HFFc6 (cell line): Measurements from ENCODE around the gene NPAT. TPM values are rescaled to one million over a fixed set of nuclear protein-coding genes. Genes with fewer than 3 reads are reported as not detected.

Source experiments
- DNase-seq: peaks from one replicate; pipeline ENCODE4 v3.0.0-alpha.2; 2018
- H3K27ac Mint-ChIP-seq: 2 replicates; pipeline ENCODE4 v1.8.0; 2020; ENCODE audit warnings: mild to moderate bottlenecking, mixed read lengths
- H3K27me3 Mint-ChIP-seq: 2 replicates; pipeline ENCODE4 v1.8.0; 2021; ENCODE audit warnings: mild to moderate bottlenecking, moderate library complexity, mixed read lengths; ENCODE audit not compliant: insufficient read depth
- H3K36me3 Mint-ChIP-seq: 2 replicates; pipeline ENCODE4 v1.8.0; 2021; ENCODE audit warnings: low read depth, mixed read lengths
- H3K4me1 Mint-ChIP-seq: 2 replicates; pipeline ENCODE4 v1.8.0; 2020; ENCODE audit warnings: low read depth, mixed read lengths
- H3K4me3 Mint-ChIP-seq: 2 replicates; pipeline ENCODE4 v1.8.0; 2020; ENCODE audit warnings: mild to moderate bottlenecking, moderate library complexity, mixed read lengths
- H3K9me3 Mint-ChIP-seq: 2 replicates; pipeline ENCODE4 v1.8.0; 2020; ENCODE audit warnings: mild to moderate bottlenecking, mixed read lengths
- total RNA-seq, 6 experiments: library from RNA; stranded (reverse); fragmentation: NEBNext Ultra II Directional; extraction: Animal tissue kit (Norgen Biotek cat#: 25700); gene quantifications; 2 replicates in 1 of 6; 3 replicates in 5 of 6; pipeline ENCODE4 v1.2.3, GENCODE V29; 2021
- TF ChIP-seq, protein P1 (sequence below): fragments of 200-600 bp; sonication (generic); IDR thresholded peaks from 2 replicates; pipeline ENCODE4 v1.5.0; 2021; ENCODE audit warnings: antibody characterized with exemption, mild to moderate bottlenecking

The NPAT gene
- total RNA-seq, 6 experiments from 2014 or later, result 9.3 to 12.4 (median 10.6) TPM

DNA sequence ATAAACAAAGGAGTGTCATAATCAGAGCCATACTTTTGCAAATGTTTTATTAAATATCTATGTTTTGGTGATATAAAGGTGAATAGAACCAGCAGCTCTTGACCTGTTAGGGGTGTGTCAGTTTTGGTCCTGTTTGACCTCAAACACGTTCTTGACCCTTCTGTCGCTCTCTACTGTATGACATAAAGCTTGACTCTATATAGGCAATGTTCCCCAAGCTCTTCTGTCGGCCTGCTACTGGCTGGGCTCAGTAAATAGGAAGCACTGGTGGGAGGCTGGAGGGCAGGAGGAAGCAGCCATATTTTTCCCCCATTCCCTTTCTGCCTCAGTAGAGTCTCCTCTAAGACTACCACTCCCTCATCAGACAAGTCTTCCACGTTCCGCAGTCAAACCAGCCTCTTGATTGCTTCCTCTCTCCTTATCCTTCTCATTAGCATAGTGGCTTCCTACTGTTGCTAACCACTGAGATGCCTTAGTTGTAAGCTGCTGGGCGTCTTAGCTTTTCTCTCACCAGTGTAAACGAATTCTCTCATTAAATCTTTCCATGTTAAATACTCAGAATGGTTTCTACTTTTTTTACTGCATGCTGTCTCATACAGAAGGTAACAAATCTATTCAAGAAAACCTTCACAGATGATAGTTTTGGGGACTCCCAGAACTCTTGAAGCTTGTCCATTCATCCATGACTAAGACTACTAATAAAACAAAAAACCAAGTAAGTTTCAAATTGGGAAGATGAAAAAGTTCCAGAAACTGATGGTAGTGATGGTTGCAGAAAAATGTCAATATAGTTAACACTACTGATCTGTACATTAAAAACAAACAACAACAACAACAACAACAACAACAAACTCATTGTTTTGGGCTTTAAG, 3.3 kb downstream of the NPAT start:
- Mint-ChIP-seq H3K36me3 (peaks cover 4% of the 10 kb centered on the region; the same call in 1 of the 2 replicates), H3K9me3 (no peaks in the 10 kb centered on the region), H3K27ac (no peak overlapping the region), H3K27me3 (peaks cover 3% of the 10 kb centered on the region; the same call in 1 of the 2 replicates), H3K4me1 (peaks cover 34% of the 10 kb centered on the region), H3K4me3 (no peak overlapping the region)
- DNase-seq, result no peak
- TF ChIP-seq, protein P1, sequence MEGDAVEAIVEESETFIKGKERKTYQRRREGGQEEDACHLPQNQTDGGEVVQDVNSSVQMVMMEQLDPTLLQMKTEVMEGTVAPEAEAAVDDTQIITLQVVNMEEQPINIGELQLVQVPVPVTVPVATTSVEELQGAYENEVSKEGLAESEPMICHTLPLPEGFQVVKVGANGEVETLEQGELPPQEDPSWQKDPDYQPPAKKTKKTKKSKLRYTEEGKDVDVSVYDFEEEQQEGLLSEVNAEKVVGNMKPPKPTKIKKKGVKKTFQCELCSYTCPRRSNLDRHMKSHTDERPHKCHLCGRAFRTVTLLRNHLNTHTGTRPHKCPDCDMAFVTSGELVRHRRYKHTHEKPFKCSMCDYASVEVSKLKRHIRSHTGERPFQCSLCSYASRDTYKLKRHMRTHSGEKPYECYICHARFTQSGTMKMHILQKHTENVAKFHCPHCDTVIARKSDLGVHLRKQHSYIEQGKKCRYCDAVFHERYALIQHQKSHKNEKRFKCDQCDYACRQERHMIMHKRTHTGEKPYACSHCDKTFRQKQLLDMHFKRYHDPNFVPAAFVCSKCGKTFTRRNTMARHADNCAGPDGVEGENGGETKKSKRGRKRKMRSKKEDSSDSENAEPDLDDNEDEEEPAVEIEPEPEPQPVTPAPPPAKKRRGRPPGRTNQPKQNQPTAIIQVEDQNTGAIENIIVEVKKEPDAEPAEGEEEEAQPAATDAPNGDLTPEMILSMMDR, result no peak

GRCh38 chr11:108218455-108218854, 4.0 kb downstream of the NPAT start:
- TF ChIP-seq, protein P1, result no peak
- Mint-ChIP-seq H3K9me3 (no peaks in the 10 kb centered on the region), H3K36me3 (peaks cover 4% of the 10 kb centered on the region; the same call in 1 of the 2 replicates), H3K4me3 (no peak overlapping the region), H3K27ac (peak overlapping the region; percentile 37; the same call in 1 of the 2 replicates), H3K27me3 (peaks cover 3% of the 10 kb centered on the region; the same call in 1 of the 2 replicates), H3K4me1 (peaks cover 34% of the 10 kb centered on the region)
- DNase-seq, result no peak

DNA sequence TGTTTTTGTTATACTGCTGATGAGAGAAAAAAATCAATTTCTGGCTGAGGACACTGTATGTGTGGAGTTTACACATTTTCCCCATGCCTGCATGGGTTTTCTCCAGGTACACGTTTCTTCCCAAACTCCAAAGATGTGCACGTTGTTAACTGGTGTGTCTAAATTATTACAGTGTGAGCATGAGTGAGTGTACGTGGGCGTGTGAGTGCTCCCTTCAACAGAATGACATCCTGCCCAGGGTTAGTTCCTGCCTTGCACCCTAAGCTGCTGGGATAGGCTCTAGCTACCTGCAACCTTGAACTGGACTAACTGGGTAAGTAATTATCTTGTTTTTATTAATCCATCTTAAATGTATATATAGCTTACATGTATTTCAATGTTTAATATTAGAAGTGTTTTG, 5.5 kb downstream of the NPAT start:
- peaks cover 2% of the 10 kb centered on the region; the same call in 1 of the 2 replicates for H3K27me3 Mint-ChIP-seq
- peaks cover 10% of the 10 kb centered on the region for H3K36me3 Mint-ChIP-seq
- DNase-seq, result no peak
- H3K9me3 Mint-ChIP-seq, result no peaks in the 10 kb centered on the region
- peaks cover 34% of the 10 kb centered on the region for H3K4me1 Mint-ChIP-seq
- no peak overlapping the region for H3K27ac Mint-ChIP-seq
- TF ChIP-seq, protein P1, result no peak
- H3K4me3 Mint-ChIP-seq, result no peak overlapping the region

DNA sequence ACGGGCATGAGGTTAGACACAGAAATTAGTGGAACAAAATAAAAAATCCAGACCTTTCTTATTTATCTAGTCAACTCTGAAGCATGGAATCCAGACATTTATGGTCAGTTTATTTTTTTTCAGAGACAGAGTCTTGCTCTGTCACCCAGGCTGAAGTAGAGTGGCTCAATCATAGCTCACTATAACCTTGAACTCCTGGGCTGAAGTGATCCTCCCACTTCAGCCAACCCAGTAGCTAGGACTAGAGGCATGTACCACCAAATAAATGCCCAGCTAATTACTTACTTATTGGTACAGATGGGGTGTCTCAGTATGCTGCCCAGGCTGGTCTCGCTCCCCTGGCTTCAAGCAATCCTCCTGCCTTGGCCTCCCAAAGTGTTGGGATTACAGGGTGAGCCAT, 8.7 kb downstream of the NPAT start:
- no peak overlapping the region for H3K4me3 Mint-ChIP-seq
- no peak overlapping the region for H3K27ac Mint-ChIP-seq
- TF ChIP-seq, protein P1, result no peak
- no peaks in the 10 kb centered on the region for H3K9me3 Mint-ChIP-seq
- peaks cover 31% of the 10 kb centered on the region for H3K36me3 Mint-ChIP-seq
- DNase-seq, result no peak
- no peaks in the 10 kb centered on the region for H3K27me3 Mint-ChIP-seq
- H3K4me1 Mint-ChIP-seq, result peaks cover 9% of the 10 kb centered on the region

DNA sequence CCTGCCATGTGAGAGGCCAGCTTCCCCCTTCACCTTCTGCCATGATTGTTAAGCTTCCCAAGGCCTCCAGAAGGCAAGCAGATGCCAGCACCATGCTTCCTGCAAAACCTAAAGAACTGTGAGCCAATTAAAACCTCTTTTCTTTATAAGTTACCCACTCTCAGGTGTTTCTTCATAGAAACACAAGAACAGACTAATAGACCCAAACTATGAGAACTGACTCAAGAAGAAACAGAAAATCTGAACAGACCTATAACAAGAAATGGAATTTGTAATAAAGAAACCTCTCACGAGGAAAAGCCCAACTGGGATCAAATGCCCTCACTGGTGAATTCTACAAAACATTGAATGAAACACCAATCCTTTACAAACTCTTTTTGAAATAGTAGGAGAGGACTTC, 12.0 kb downstream of the NPAT start:
- TF ChIP-seq, protein P1, result no peak
- Mint-ChIP-seq H3K27me3 (no peaks in the 10 kb centered on the region), H3K4me1 (no peaks in the 10 kb centered on the region), H3K36me3 (peaks cover 58% of the 10 kb centered on the region), H3K9me3 (peaks cover 4% of the 10 kb centered on the region; the same call in 1 of the 2 replicates), H3K27ac (no peak overlapping the region), H3K4me3 (no peak overlapping the region)
- no peak for DNase-seq
